ENCODE data around the gene PLCD4. TPM values are rescaled to one million over a fixed set of nuclear protein-coding genes. Genes with fewer than 3 reads are reported as not detected.

PLCD4 gene
- total and polyA plus RNA-seq, 10 of the 15 experiments (the other 5 are each of a cell fraction or from before 2014, with no cell fraction given), result under 0.01 to 1.5 (median 0.23) TPM; not detected in 2

DNA sequence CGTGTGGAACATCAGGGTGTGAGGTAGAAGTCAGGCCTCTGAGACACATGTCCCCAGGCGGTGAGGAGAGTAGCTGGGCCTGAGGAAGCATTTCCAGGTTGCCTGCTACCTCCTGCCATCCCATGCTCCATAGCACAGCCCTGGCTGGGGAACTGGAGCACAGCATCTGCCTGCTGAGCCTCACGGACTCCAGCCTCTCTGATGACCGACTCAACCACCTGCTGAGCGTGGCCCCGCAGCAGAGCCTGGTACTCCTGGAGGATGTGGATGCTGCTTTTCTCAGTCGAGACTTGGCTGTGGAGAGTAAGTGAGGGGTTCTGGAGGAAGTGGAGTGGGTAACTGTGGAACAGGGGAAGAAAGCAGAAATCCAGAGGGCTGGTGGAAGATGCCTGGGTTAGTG is 54.7 kb downstream of the PLCD4 start (continued):
- TF ChIP-seq, protein P1, sequence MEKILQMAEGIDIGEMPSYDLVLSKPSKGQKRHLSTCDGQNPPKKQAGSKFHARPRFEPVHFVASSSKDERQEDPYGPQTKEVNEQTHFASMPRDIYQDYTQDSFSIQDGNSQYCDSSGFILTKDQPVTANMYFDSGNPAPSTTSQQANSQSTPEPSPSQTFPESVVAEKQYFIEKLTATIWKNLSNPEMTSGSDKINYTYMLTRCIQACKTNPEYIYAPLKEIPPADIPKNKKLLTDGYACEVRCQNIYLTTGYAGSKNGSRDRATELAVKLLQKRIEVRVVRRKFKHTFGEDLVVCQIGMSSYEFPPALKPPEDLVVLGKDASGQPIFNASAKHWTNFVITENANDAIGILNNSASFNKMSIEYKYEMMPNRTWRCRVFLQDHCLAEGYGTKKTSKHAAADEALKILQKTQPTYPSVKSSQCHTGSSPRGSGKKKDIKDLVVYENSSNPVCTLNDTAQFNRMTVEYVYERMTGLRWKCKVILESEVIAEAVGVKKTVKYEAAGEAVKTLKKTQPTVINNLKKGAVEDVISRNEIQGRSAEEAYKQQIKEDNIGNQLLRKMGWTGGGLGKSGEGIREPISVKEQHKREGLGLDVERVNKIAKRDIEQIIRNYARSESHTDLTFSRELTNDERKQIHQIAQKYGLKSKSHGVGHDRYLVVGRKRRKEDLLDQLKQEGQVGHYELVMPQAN (conservative IDR thresholded peaks at IDR 0.05), result no peak
- TF ChIP-seq, protein P2, sequence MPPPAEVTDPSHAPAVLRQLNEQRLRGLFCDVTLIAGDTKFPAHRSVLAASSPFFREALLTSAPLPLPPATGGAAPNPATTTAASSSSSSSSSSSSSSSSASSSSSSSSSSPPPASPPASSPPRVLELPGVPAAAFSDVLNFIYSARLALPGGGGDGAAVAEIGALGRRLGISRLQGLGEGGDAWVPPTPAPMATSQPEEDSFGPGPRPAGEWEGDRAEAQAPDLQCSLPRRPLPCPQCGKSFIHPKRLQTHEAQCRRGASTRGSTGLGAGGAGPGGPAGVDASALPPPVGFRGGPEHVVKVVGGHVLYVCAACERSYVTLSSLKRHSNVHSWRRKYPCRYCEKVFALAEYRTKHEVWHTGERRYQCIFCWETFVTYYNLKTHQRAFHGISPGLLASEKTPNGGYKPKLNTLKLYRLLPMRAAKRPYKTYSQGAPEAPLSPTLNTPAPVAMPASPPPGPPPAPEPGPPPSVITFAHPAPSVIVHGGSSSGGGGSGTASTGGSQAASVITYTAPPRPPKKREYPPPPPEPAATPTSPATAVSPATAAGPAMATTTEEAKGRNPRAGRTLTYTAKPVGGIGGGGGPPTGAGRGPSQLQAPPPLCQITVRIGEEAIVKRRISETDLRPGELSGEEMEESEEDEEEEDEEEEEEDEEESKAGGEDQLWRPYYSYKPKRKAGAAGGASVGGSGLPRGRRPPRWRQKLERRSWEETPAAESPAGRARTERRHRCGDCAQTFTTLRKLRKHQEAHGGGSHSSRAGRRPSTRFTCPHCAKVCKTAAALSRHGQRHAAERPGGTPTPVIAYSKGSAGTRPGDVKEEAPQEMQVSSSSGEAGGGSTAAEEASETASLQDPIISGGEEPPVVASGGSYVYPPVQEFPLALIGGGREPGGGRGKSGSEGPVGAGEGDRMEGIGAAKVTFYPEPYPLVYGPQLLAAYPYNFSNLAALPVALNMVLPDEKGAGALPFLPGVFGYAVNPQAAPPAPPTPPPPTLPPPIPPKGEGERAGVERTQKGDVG (CRISPR knock-in tag; IDR thresholded peaks at IDR 0.05), result no peak

DNA sequence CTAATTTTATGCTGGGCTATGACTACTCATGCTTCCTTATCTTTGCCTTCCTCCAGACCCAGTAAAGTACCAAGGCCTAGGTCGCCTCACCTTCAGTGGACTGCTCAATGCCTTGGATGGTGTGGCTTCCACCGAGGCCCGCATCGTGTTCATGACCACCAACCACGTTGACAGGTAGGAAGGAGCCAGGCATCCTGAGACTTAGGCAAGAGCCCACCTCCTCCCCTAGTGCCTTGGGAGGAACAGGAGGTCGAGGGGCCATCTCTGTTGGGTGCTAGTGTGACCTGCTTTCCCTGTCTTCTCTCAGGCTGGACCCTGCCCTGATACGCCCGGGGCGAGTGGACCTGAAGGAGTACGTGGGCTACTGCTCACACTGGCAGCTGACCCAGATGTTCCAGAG is 55.1 kb downstream of the PLCD4 start:
- ATAC-seq (no peak), DNase-seq (ENCODE audit: low read depth, low spot score) (no peak), FAIRE-seq (no peak)
- H3K4me1 ChIP-seq (ENCODE audit: control insufficient read depth, insufficient read depth, low read length), result peaks cover 14% of the 10 kb centered on the region
- ChIA-PET RAD21 (ENCODE audit: unreplicated experiment) (no interaction called here), POLR2A (no interaction called here), SMC1A (ENCODE audit: uncharacterized antibody, unreplicated experiment) (no interaction called here), CTCF (no interaction called here)
- no TSS peak for BruUV-seq (replicated peaks)
- H3K79me2 ChIP-seq (ENCODE audit: control insufficient read depth, insufficient read depth, low read length), result peaks cover 22% of the 10 kb centered on the region
- no peaks in the 10 kb centered on the region for H3K9me3 ChIP-seq (replicated peaks; ENCODE audit: control insufficient read depth, insufficient read depth, low read length)
- H2AFZ ChIP-seq (ENCODE audit: control insufficient read depth, low read depth, low read length), result no peak overlapping the region
- no peak for TF ChIP-seq MTA3 (IDR thresholded peaks at IDR 0.05; ENCODE audit: borderline replicate concordance, low read length)
- TF ChIP-seq ZNF24 (IDR thresholded peaks at IDR 0.05), result no peak
- TF ChIP-seq POLR2A (IDR thresholded peaks at IDR 0.05; ENCODE audit: low read depth, low read length), result no peak
- TF ChIP-seq RCOR1 (conservative IDR thresholded peaks at IDR 0.05; ENCODE audit: low read depth, low read length), result no peak
- TF ChIP-seq KLF5 (IDR thresholded peaks at IDR 0.05; ENCODE audit: partially characterized antibody), result no peak
- in situ Hi-C loops (cut with MboI) (loop anchor here (5.0 kb wide), 1 partner anchor 184 kb away; no protein-coding TSS in a partner anchor), intact Hi-C loops (cut with micrococcal nuclease; ENCODE audit: unreplicated experiment) (no loop called here)
- H4K20me1 ChIP-seq (ENCODE audit: control insufficient read depth, insufficient read depth), result no peaks in the 10 kb centered on the region
- WGBS (ENCODE audit: insufficient coverage, insufficient replicate concordance, low lambda C conversion rate, missing lambda C conversion rate), result 76% methylated on average over 10 of the region's 10 CpGs
- no peak overlapping the region for H3K27ac ChIP-seq (ENCODE audit: control insufficient read depth, insufficient read depth)
- H3K36me3 ChIP-seq (ENCODE audit: control insufficient read depth in 2 of 2, insufficient read depth in 2 of 2, low read length in 1 of 2), result peaks cover 24 to 27% of the 10 kb centered on the region in 2 experiments; a peak in 3 of 4 replicates
- H3K27me3 ChIP-seq (replicated peaks in 1 of 2; ENCODE audit: control insufficient read depth in 2 of 2, insufficient read depth in 2 of 2, low read length in 1 of 2), result no peaks in the 10 kb centered on the region
- H3K4me2 ChIP-seq (ENCODE audit: control insufficient read depth, insufficient read depth), result no peak overlapping the region
- no peak overlapping the region for H3K9ac ChIP-seq (ENCODE audit: control insufficient read depth, insufficient read depth, low read length)
- H3K4me3 ChIP-seq, result no peak overlapping the region

Data from GM12878 (cell line).